Measurements from ENCODE around the gene CAPZB.

- TF ChIP-seq, protein P1, sequence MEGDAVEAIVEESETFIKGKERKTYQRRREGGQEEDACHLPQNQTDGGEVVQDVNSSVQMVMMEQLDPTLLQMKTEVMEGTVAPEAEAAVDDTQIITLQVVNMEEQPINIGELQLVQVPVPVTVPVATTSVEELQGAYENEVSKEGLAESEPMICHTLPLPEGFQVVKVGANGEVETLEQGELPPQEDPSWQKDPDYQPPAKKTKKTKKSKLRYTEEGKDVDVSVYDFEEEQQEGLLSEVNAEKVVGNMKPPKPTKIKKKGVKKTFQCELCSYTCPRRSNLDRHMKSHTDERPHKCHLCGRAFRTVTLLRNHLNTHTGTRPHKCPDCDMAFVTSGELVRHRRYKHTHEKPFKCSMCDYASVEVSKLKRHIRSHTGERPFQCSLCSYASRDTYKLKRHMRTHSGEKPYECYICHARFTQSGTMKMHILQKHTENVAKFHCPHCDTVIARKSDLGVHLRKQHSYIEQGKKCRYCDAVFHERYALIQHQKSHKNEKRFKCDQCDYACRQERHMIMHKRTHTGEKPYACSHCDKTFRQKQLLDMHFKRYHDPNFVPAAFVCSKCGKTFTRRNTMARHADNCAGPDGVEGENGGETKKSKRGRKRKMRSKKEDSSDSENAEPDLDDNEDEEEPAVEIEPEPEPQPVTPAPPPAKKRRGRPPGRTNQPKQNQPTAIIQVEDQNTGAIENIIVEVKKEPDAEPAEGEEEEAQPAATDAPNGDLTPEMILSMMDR (IDR thresholded peaks at IDR 0.05), result no peak
- no peak for TF ChIP-seq POLR2A (IDR thresholded peaks at IDR 0.05)
Observed at GRCh38 chr1:19414515-19415121, 70.7 kb downstream of the CAPZB start.
